ENCODE results near the gene PRAMEF4.
"Not testable (repeated sequence)": the region's sequence is repeated elsewhere in the genome, so short reads cannot be mapped to it uniquely, and the experiment has no call there.

PRAMEF4 gene

DNA sequence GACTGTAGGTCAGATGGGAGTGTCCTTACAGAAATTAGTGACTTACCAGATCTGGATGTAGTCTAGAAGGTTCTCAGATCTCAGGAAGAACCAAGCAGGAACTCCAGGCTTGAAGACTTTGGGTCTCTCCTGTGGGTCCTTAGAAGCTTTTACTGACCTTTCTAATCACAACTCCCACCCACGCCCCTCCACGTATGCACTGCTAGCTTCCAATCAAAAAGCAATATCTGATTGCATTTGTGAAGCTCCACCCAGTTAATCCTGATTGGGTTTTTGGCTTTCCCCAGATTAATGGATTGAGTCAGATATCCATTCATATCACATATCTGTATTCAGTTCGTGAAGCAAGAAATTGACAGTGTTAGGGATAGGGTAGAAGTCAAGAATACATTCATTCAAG, at the start of gene PRAMEF4:
TSS of gene PRAMEF4 (minus strand) at position 101 of the 400 bp plus-strand sequence. CDS start 2,807 bp downstream, outside the sequence.
- not testable (repeated sequence) for H3K4me1 Mint-ChIP-seq (ENCODE audit: low read depth); H3K27ac Mint-ChIP-seq; H3K36me3 Mint-ChIP-seq; H3K9me3 Mint-ChIP-seq (ENCODE audit: low read depth); H3K4me3 Mint-ChIP-seq; H3K27me3 Mint-ChIP-seq

DNA sequence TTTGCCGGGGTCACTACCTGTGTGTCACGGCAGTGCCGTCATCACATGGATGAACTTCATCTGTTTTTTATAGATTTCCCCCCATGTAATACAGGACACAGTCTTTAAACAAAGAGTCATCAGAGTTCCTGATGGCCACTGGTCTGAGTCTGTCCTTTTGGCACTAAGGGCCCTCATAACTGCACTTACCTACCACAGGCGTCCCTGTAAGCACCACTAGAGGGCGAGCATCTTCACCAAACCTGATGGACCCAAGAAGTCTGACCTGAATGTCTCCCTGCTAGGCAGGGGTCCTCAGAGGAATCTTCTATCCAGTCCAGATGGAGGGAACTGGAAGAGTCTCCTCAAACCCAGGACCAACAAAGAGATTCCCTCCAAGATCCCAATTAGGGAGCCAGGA, 38.4 kb upstream of the PRAMEF4 start:
- not testable (repeated sequence) for H3K9me3 Mint-ChIP-seq (ENCODE audit: low read depth); H3K27me3 Mint-ChIP-seq; H3K27ac Mint-ChIP-seq; H3K36me3 Mint-ChIP-seq; H3K4me1 Mint-ChIP-seq (ENCODE audit: low read depth); H3K4me3 Mint-ChIP-seq

DNA sequence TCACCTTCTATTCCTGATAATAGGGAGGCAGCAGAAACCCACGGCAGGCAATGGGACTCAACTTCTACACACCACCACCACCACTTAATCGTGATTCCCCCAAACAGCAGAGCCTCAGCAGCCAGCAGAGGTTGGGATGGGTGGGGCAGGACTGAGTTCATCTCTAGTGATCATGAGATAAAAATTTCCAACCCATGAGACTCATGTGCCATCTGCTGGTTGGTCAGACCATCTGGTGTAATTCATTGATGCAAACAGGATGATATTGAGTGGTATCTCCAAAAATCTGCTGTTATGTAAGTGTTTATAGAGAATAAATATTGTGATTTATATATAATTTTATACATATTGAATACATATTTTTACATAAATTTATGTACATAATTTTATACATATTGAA, 35.7 kb upstream of the PRAMEF4 start:
- H3K27me3 Mint-ChIP-seq; H3K36me3 Mint-ChIP-seq; H3K27ac Mint-ChIP-seq; H3K4me3 Mint-ChIP-seq; H3K4me1 Mint-ChIP-seq (ENCODE audit: low read depth); H3K9me3 Mint-ChIP-seq (ENCODE audit: low read depth): not testable (repeated sequence)

- not testable (repeated sequence) for H3K27me3 Mint-ChIP-seq; H3K36me3 Mint-ChIP-seq; H3K4me1 Mint-ChIP-seq (ENCODE audit: low read depth); H3K27ac Mint-ChIP-seq; H3K9me3 Mint-ChIP-seq (ENCODE audit: low read depth); H3K4me3 Mint-ChIP-seq
These were observed 30.3 kb upstream of the PRAMEF4 start, which contains the start of gene PRAMEF7 for GRCh38 chr1:12916310-12916709. PRAMEF7 (plus strand) TSS chr1:12916610; CDS start chr1:12917693, 1,083 bp downstream.

GRCh38 chr1:12903793-12904572, 18.0 kb upstream of the PRAMEF4 start:
- not testable (repeated sequence) for H3K36me3 Mint-ChIP-seq; H3K27ac Mint-ChIP-seq; H3K27me3 Mint-ChIP-seq; H3K4me3 Mint-ChIP-seq; H3K9me3 Mint-ChIP-seq (ENCODE audit: low read depth); H3K4me1 Mint-ChIP-seq (ENCODE audit: low read depth)

- not testable (repeated sequence) for H3K27me3 Mint-ChIP-seq; H3K4me3 Mint-ChIP-seq; H3K27ac Mint-ChIP-seq; H3K4me1 Mint-ChIP-seq (ENCODE audit: low read depth); H3K36me3 Mint-ChIP-seq; H3K9me3 Mint-ChIP-seq (ENCODE audit: low read depth)
These were observed 13.2 kb upstream of the PRAMEF4 start for GRCh38 chr1:12899186-12899585.

- H3K36me3 Mint-ChIP-seq; H3K27me3 Mint-ChIP-seq; H3K27ac Mint-ChIP-seq; H3K4me1 Mint-ChIP-seq (ENCODE audit: low read depth); H3K4me3 Mint-ChIP-seq; H3K9me3 Mint-ChIP-seq (ENCODE audit: low read depth): not testable (repeated sequence)
These were observed 12.2 kb upstream of the PRAMEF4 start, which contains the start of gene PRAMEF10 for GRCh38 chr1:12898170-12898569. PRAMEF10 (minus strand) TSS chr1:12898270; CDS start chr1:12895847, 2,423 bp downstream.

- not testable (repeated sequence) for H3K4me1 Mint-ChIP-seq (ENCODE audit: low read depth); H3K9me3 Mint-ChIP-seq (ENCODE audit: low read depth); H3K27ac Mint-ChIP-seq; H3K4me3 Mint-ChIP-seq; H3K27me3 Mint-ChIP-seq; H3K36me3 Mint-ChIP-seq
These were observed 7.5 kb downstream of the PRAMEF4 start for GRCh38 chr1:12878453-12878852.

GRCh38 chr1:12863131-12863880, 22.7 kb downstream of the PRAMEF4 start:
- H3K4me3 Mint-ChIP-seq; H3K4me1 Mint-ChIP-seq (ENCODE audit: low read depth); H3K27ac Mint-ChIP-seq; H3K36me3 Mint-ChIP-seq; H3K27me3 Mint-ChIP-seq; H3K9me3 Mint-ChIP-seq (ENCODE audit: low read depth): not testable (repeated sequence)

DNA sequence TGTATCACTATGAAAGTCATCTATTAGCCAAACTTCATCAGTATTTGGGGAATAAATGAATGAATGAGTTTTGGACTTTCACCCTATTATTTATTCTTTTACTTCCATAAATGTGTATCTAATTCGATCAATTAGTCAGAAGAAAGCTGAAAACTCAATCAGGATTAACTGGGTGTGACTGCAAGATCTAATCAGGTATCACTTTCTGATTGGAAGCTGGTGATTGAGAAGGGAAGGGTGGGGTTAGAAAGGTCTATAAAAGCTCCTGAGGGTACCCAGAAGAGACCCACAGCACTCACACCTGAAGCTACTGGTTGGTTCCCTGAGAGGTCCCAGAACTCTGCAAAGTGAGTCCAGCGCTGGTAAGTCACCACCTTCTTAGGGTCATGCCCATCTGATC, 29.2 kb downstream of the PRAMEF4 start, which contains the start of gene PRAMEF2:
TSS of gene PRAMEF2 (plus strand) at position 301 of the 400 bp plus-strand sequence. CDS start 1,924 bp downstream, outside the sequence.
- not testable (repeated sequence) for H3K9me3 Mint-ChIP-seq (ENCODE audit: low read depth); H3K27me3 Mint-ChIP-seq; H3K27ac Mint-ChIP-seq; H3K4me3 Mint-ChIP-seq; H3K4me1 Mint-ChIP-seq (ENCODE audit: low read depth); H3K36me3 Mint-ChIP-seq

- Mint-ChIP-seq H3K4me3 (no peak overlapping the region), H3K4me1 (ENCODE audit: low read depth) (no peaks in the 10 kb centered on the region), H3K27ac (no peak overlapping the region), H3K27me3 (peaks cover 7% of the 10 kb centered on the region), H3K36me3 (no peaks in the 10 kb centered on the region), H3K9me3 (ENCODE audit: low read depth) (peaks cover 4% of the 10 kb centered on the region)
These were observed 34.2 kb downstream of the PRAMEF4 start for GRCh38 chr1:12851779-12852178.

- H3K27me3 Mint-ChIP-seq: peaks cover 11% of the 10 kb centered on the region
- H3K4me3 Mint-ChIP-seq; H3K4me1 Mint-ChIP-seq (ENCODE audit: low read depth); H3K9me3 Mint-ChIP-seq (ENCODE audit: low read depth); H3K27ac Mint-ChIP-seq; H3K36me3 Mint-ChIP-seq: not testable (repeated sequence)
These were observed 37.4 kb downstream of the PRAMEF4 start, which contains the start of gene HNRNPCL1 for GRCh38 chr1:12848620-12849019. HNRNPCL1 (minus strand) TSS chr1:12848720; CDS start chr1:12848289, 431 bp downstream.

GRCh38 chr1:12833251-12833650, 52.8 kb downstream of the PRAMEF4 start:
- H3K27ac Mint-ChIP-seq; H3K27me3 Mint-ChIP-seq; H3K4me1 Mint-ChIP-seq (ENCODE audit: low read depth); H3K36me3 Mint-ChIP-seq; H3K9me3 Mint-ChIP-seq (ENCODE audit: low read depth); H3K4me3 Mint-ChIP-seq: not testable (repeated sequence)

DNA sequence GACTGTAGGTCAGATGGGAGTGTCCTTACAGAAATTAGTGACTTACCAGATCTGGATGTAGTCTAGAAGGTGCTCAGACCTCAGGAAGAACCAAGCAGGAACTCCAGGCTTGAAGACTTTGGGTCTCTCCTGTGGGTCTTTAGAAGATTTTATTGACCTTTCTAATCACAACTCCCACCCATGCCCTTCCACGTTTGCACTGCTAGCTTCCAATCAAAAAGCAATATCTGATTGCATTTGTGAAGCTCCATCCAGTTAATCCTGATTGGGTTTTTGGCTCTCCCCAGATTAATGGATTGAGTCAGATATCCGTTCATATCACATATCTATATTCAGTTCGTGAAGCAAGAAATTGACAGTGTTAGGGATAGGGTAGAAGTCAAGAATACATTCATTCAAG, 54.7 kb downstream of the PRAMEF4 start, which contains the start of gene PRAMEF11:
TSS of gene PRAMEF11 (minus strand) at position 101 of the 400 bp plus-strand sequence. CDS start 2,621 bp downstream, outside the sequence.
- H3K4me1 Mint-ChIP-seq (ENCODE audit: low read depth); H3K27me3 Mint-ChIP-seq; H3K36me3 Mint-ChIP-seq; H3K9me3 Mint-ChIP-seq (ENCODE audit: low read depth); H3K4me3 Mint-ChIP-seq; H3K27ac Mint-ChIP-seq: not testable (repeated sequence)
